PFSK-1 (cell line): ENCODE data around the gene CISH.

ENCODE experiments used
- POLR2AphosphoS5 ChIP-seq: IDR thresholded peaks from 2 replicates; pipeline ENCODE4 v1.6.1; 2012; ENCODE audit warnings: low read depth, mild to moderate bottlenecking, control low read depth, low read length, moderate library complexity
- TF ChIP-seq, protein P1 (sequence below), 2 experiments: IDR thresholded peaks; 2 replicates each; pipeline versions ENCODE4 v1.6.1 to v1.8.0; 2011 to 2012; ENCODE audit warnings: low read depth in 2 of 2, low read length in 2 of 2, control low read depth in 1 of 2, inconsistent platforms in 1 of 2, mild to moderate bottlenecking in 1 of 2, moderate library complexity in 1 of 2; ENCODE audit not compliant: insufficient read depth in 1 of 2

GRCh38 chr3:50612970-50613846, 1.6 kb upstream of the CISH start:
- TF ChIP-seq POLR2AphosphoS5: no peak
- TF ChIP-seq, protein P1, sequence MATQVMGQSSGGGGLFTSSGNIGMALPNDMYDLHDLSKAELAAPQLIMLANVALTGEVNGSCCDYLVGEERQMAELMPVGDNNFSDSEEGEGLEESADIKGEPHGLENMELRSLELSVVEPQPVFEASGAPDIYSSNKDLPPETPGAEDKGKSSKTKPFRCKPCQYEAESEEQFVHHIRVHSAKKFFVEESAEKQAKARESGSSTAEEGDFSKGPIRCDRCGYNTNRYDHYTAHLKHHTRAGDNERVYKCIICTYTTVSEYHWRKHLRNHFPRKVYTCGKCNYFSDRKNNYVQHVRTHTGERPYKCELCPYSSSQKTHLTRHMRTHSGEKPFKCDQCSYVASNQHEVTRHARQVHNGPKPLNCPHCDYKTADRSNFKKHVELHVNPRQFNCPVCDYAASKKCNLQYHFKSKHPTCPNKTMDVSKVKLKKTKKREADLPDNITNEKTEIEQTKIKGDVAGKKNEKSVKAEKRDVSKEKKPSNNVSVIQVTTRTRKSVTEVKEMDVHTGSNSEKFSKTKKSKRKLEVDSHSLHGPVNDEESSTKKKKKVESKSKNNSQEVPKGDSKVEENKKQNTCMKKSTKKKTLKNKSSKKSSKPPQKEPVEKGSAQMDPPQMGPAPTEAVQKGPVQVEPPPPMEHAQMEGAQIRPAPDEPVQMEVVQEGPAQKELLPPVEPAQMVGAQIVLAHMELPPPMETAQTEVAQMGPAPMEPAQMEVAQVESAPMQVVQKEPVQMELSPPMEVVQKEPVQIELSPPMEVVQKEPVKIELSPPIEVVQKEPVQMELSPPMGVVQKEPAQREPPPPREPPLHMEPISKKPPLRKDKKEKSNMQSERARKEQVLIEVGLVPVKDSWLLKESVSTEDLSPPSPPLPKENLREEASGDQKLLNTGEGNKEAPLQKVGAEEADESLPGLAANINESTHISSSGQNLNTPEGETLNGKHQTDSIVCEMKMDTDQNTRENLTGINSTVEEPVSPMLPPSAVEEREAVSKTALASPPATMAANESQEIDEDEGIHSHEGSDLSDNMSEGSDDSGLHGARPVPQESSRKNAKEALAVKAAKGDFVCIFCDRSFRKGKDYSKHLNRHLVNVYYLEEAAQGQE (IDR thresholded peaks at IDR 0.05; ENCODE audit: insufficient read depth in 1 of 2, low read depth in 2 of 2, low read length in 2 of 2): no peak
